Measurements from ENCODE around the gene MAP7D3. TPM values are rescaled to one million over a fixed set of nuclear protein-coding genes. Genes with fewer than 3 reads are reported as not detected.
"Not testable (repeated sequence)": the region's sequence is repeated elsewhere in the genome, so short reads cannot be mapped to it uniquely, and the experiment has no call there.

Gene MAP7D3
- total RNA-seq, 1 experiment from 2014 or later: 19.0 TPM

- intact Hi-C loops (cut with micrococcal nuclease; ENCODE audit: unreplicated experiment): no loop called here
- no peak for DNase-seq
- ChIA-PET CTCF (no interaction called here), POLR2A (ENCODE audit: unreplicated experiment) (no interaction called here)
- Histone ChIP-seq H3K79me2 (ENCODE audit: low read depth) (peaks cover 19% of the 10 kb centered on the region), H3K9me3 (ENCODE audit: insufficient read depth, low read depth) (no peaks in the 10 kb centered on the region), H3K4me2 (no peak overlapping the region), H3F3A (ENCODE audit: insufficient read depth, low read depth) (no peaks in the 10 kb centered on the region), H3K4me3 (no peak overlapping the region), H4K20me1 (ENCODE audit: insufficient read depth) (no peaks in the 10 kb centered on the region), H3K36me3 (ENCODE audit: low read depth) (peaks cover 16% of the 10 kb centered on the region), H3K4me1 (replicated peaks; ENCODE audit: insufficient read depth) (peaks cover 12% of the 10 kb centered on the region), H3K27me3 (ENCODE audit: insufficient read depth, low read depth) (no peaks in the 10 kb centered on the region), H2AFZ (no peak overlapping the region), H3K9me2 (ENCODE audit: insufficient read depth) (no peaks in the 10 kb centered on the region), H3K27ac (no peak overlapping the region)
- no peak for TF ChIP-seq EZH2 (IDR thresholded peaks at IDR 0.05; ENCODE audit: low read depth)
- TF ChIP-seq CTCF (conservative IDR thresholded peaks at IDR 0.05): no peak
- BruUV-seq (replicated peaks): no TSS peak
Observed at GRCh38 chrX:136246201-136246600, 5.0 kb downstream of the MAP7D3 start.

GRCh38 chrX:136237849-136238248 is 13.4 kb downstream of the MAP7D3 start:
- H3K4me1 ChIP-seq (replicated peaks; ENCODE audit: insufficient read depth); DNase-seq; BruUV-seq (replicated peaks); intact Hi-C loops (cut with micrococcal nuclease; ENCODE audit: unreplicated experiment); H3K27ac ChIP-seq; H2AFZ ChIP-seq; H4K20me1 ChIP-seq (ENCODE audit: insufficient read depth); H3K79me2 ChIP-seq (ENCODE audit: low read depth); H3K27me3 ChIP-seq (ENCODE audit: insufficient read depth, low read depth); H3K4me3 ChIP-seq; H3F3A ChIP-seq (ENCODE audit: insufficient read depth, low read depth); POLR2A ChIA-PET (ENCODE audit: unreplicated experiment); H3K9me3 ChIP-seq (ENCODE audit: insufficient read depth, low read depth); H3K4me2 ChIP-seq; H3K9me2 ChIP-seq (ENCODE audit: insufficient read depth); CTCF ChIA-PET: not testable (repeated sequence)
- H3K36me3 ChIP-seq (ENCODE audit: low read depth): peaks cover 43% of the 10 kb centered on the region

- TF ChIP-seq EZH2 (IDR thresholded peaks at IDR 0.05; ENCODE audit: low read depth): no peak
- no peak for TF ChIP-seq CTCF (conservative IDR thresholded peaks at IDR 0.05)
Observed at GRCh38 chrX:136237074-136237473, 14.1 kb downstream of the MAP7D3 start.

GRCh38 chrX:136228839-136229207 is 22.4 kb downstream of the MAP7D3 start:
- no peak for DNase-seq
- H3K27ac ChIP-seq: no peak overlapping the region
- H3K4me1 ChIP-seq (replicated peaks; ENCODE audit: insufficient read depth): 0 out of 2 replicates have a peak, but pooled peaks cover 7% of the 10 kb centered on the region
- H3K4me3 ChIP-seq: no peak overlapping the region
- BruUV-seq (replicated peaks): no TSS peak
- H3K9me3 ChIP-seq (ENCODE audit: insufficient read depth, low read depth): no peaks in the 10 kb centered on the region
- CTCF ChIA-PET: no interaction called here
- H3K9me2 ChIP-seq (ENCODE audit: insufficient read depth): no peaks in the 10 kb centered on the region
- TF ChIP-seq EZH2 (IDR thresholded peaks at IDR 0.05; ENCODE audit: low read depth): no peak
- TF ChIP-seq CTCF (conservative IDR thresholded peaks at IDR 0.05): no peak
- no peak overlapping the region for H2AFZ ChIP-seq
- H3F3A ChIP-seq (ENCODE audit: insufficient read depth, low read depth): no peaks in the 10 kb centered on the region; the same call in 1 of the 2 replicates
- POLR2A ChIA-PET (ENCODE audit: unreplicated experiment): interaction anchor here (0.6 kb wide), 1 partner anchor 25 kb away, joined by 5 read pairs; no protein-coding TSS in a partner anchor
- H3K27me3 ChIP-seq (ENCODE audit: insufficient read depth, low read depth): no peaks in the 10 kb centered on the region
- no peaks in the 10 kb centered on the region for H3K79me2 ChIP-seq (ENCODE audit: low read depth)
- H4K20me1 ChIP-seq (ENCODE audit: insufficient read depth): no peaks in the 10 kb centered on the region
- H3K4me2 ChIP-seq: no peak overlapping the region
- intact Hi-C loops (cut with micrococcal nuclease; ENCODE audit: unreplicated experiment): no loop called here
- H3K36me3 ChIP-seq (ENCODE audit: low read depth): peaks cover 44% of the 10 kb centered on the region

More at GRCh38 chrX:136237074-136237473, 14.1 kb downstream of the MAP7D3 start:
- Histone ChIP-seq H3K27ac (no peak overlapping the region), H3K79me2 (ENCODE audit: low read depth) (no peaks in the 10 kb centered on the region), H3K9me2 (ENCODE audit: insufficient read depth) (no peaks in the 10 kb centered on the region), H3K4me1 (replicated peaks; ENCODE audit: insufficient read depth) (no peaks in the 10 kb centered on the region), H3K4me3 (no peak overlapping the region), H3K27me3 (ENCODE audit: insufficient read depth, low read depth) (no peaks in the 10 kb centered on the region), H3K4me2 (no peak overlapping the region), H4K20me1 (ENCODE audit: insufficient read depth) (no peaks in the 10 kb centered on the region), H3K36me3 (ENCODE audit: low read depth) (peaks cover 45% of the 10 kb centered on the region), H2AFZ (no peak overlapping the region), H3F3A (ENCODE audit: insufficient read depth, low read depth) (no peaks in the 10 kb centered on the region; the same call in 1 of the 2 replicates), H3K9me3 (ENCODE audit: insufficient read depth, low read depth) (no peaks in the 10 kb centered on the region)
- POLR2A ChIA-PET (ENCODE audit: unreplicated experiment): no interaction called here
- DNase-seq: no peak
- intact Hi-C loops (cut with micrococcal nuclease; ENCODE audit: unreplicated experiment): no loop called here
- BruUV-seq (replicated peaks): no TSS peak
- CTCF ChIA-PET: no interaction called here
